Caki2 (cell line): ENCODE data around the gene GYPE. TPM values are rescaled to one million over a fixed set of nuclear protein-coding genes. Genes with fewer than 3 reads are reported as not detected.
"Not testable (repeated sequence)": the region's sequence is repeated elsewhere in the genome, so short reads cannot be mapped to it uniquely, and the experiment has no call there.

Experiments used
- DNase-seq: peaks from one replicate; pipeline ENCODE4 v3.0.0-alpha.2; 2015; ENCODE audit warnings: low read depth
- in situ Hi-C: cut with HindIII; loops from 2 replicates; pipeline ENCODE4 v1.10.0; 2016; ENCODE audit warnings: low sequenced_read_pairs, low pct_unique_long_range_greater_than_20kb, mixed read lengths
- total RNA-seq: library from RNA; depleted of rRNA; stranded (reverse); fragments of >200 nt; shearing (Covaris generic); gene quantifications from 2 replicates; pipeline ENCODE4 v1.2.3, GENCODE V29; 2014; ENCODE audit warnings: low replicate concordance; rRNA removed

Gene GYPE
- not detected in 2 replicates for total RNA-seq

DNA sequence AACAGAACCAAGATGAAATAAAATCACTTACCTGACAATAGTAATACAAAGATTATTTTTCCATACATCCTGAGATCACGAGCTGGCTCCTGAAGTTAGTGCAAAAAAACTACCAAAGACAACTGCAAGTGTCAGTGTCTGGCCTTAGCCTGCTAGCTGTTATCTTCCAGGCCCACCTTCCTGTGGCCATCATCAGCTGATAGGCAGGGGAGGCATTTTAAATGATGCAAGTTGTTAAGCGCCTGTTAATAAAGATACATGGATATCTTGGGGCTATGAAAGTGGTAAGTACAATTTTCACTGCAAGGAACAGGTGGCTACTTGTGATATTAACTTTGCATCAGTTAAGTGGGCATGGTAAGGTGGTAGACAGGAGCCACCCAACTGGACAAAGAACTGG, at the start of gene GYPE:
Gene GYPE (minus strand): TSS at position 120 of the 400 bp plus-strand sequence. CDS start 52 bp downstream, at position 68.
- in situ Hi-C loops, DNase-seq: not testable (repeated sequence)

DNA sequence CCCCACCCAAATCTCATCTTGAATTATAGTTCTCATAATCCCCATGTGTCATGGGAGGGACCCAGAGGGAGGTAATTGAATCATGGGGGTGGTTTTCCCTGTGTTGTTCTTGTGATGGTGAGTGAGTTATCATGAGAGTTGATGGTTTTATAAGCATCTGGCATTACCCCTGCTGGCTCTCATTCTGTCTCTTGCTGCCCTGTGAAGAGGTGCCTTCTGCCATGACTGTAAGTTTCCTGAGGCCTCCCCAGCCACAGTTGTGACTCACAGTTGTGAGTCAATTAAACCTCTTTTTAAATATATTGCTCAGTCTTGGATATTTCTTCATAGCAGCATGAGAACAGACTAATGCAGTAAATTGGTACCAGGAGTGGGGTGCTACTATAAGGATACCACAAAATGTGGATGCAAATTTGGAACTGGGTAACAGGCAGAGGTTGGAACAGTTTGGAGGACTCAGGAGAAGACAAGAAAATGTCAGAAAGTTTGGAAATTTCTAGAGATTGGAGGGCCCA, 46.2 kb upstream of the GYPE start:
- DNase-seq, in situ Hi-C loops: not testable (repeated sequence)

DNA sequence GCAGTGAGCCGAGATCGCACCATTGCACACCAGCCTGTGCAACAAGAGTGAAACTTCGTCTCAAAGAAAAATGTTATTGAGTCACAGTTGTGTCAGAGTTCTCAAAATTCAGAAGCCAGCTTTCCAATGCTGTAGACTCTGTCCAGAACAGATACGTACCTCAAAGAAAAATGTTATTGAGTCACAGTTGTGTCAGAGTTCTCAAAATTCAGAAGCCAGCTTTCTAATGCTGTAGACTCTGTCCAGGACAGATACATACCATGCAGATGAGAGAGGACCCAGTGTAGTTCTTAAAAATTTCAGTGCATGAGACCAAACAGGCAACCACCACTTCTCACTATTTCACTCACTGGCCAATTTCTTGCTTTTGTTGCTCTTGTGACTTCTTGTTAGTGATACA, 45.6 kb upstream of the GYPE start:
- DNase-seq, in situ Hi-C loops: not testable (repeated sequence)

DNA sequence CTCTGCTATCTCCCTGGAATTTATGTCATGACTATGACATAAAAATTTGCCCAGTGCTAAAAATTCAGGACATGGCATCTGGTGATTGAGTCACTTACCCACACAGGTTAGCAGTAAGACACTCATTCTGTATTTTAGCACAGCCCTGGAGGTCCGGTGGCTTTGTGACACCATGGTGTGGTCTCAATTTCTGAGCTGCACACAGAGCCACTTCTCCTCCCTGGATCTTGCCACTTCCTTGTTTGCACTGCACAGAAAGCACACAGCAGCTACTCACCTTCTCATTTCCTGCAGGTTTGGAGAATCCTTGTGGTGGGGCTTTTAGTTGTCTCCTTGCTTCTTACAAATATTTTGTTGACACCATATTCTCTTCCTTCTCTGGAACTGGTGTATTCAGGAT, 44.8 kb upstream of the GYPE start:
- DNase-seq, in situ Hi-C loops: not testable (repeated sequence)

DNA sequence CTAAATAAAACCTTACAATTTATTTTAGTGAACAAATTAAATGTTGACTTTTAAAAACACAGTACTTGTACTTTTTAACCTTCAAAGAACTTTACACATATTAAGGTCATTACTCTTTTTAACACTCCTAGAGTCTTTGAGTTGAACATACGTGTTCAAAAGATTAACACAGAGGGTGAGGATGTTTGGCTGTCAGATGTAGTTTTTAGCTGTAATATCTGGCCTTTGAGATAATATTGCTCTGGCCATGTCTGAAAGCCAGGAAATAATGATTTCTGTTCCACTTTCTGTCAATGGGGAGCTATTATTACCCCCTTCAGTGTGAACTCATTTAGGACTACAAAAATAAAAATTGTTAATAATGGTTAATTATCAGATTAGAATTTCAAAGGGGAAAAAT, 42.1 kb upstream of the GYPE start:
- DNase-seq, in situ Hi-C loops: not testable (repeated sequence)

DNA sequence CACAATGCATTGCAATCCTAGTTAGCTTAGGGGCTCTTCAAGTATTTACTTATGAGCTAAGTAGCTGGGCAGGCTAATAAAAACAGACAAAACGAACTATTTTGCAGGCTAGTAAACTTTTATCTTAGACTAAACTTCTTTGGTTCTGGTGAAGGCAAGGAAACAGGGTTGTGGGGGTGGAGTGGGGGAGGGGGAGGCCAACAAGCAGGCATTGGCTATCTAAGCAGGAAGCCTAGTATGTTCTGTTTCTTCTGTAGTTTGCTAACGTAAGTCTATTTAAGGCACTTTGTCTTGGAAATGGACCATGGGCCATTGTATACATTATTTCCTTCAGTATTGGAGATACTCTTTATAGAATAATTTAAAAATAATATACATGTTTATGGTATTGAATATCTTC, 35.3 kb upstream of the GYPE start:
- DNase-seq, in situ Hi-C loops: not testable (repeated sequence)

DNA sequence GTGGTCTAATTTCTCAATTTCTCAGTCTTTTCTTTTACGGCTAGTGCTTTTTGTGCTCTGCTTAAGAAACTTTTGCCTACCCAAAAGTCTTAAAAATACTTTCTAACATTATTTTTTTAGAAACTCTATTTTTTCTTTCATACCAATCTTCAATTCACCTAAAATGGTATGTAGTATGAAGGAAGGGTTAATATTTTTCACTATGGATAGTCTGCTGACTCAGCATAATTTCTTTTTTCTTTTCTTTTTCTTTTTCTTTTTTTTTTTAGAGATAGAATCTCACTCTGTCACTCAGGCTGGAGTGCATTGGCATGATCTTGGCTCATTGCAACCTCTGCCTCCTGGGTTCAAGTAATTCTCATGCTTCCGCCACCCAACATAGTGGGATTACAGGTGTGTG, 34.2 kb upstream of the GYPE start:
- in situ Hi-C loops: no loop called here
- no peak for DNase-seq

DNA sequence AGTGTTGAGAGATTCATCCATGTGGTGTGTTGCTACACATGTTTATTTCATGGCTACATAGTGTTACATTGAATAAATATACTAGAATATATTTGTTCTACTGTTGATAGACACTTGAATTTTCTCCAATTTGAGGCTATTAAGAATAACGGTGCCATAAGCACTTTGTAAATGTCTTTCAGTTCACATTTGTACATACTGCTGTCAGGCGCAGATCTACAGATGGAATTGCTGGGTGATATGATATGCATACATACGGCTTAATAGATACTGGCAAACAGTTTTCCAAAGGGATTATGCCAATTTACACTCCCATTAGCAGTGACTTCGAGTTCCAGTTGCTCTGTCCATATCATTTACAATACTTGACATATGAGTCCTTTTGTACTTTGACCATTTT, 33.5 kb upstream of the GYPE start:
- DNase-seq, in situ Hi-C loops: not testable (repeated sequence)

DNA sequence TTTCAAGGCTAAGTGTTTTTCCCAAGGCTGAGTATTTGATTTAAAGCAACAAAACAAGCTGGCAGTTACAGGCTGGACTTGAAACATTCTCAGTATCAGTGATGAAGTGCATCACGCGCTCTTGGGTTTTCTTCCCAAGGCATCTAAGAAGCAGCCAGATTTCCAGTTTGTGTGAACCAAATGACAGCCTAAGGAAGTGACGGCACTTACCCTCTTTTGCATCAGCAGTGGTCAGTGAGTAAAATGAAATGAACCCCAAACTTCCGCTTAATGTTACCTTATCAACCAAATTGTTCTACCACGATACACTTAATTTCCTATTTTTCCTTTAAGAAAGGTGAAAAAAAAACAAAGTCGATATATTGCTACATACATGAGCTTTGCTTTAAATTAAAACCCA, 15.8 kb upstream of the GYPE start:
- in situ Hi-C loops: no loop called here
- DNase-seq: no peak

DNA sequence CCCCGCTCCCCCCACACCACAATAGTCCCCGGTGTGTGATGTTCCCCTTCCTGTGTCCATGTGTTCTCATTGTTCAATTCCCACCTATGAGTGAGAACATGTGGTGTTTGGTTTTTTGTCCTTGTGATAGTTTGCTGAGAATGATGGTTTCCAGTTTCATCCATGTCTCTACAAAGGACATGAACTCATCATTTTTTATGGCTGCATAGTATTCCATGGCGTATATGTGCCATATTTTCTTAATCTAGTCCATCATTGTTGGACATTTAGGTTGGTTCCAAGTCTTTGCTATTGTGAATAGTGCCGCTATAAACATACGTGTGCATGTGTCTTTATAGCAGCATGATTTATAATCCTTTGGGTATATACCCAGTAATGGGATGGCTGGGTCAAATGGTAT, 11.1 kb upstream of the GYPE start:
- not testable (repeated sequence) for DNase-seq

DNA sequence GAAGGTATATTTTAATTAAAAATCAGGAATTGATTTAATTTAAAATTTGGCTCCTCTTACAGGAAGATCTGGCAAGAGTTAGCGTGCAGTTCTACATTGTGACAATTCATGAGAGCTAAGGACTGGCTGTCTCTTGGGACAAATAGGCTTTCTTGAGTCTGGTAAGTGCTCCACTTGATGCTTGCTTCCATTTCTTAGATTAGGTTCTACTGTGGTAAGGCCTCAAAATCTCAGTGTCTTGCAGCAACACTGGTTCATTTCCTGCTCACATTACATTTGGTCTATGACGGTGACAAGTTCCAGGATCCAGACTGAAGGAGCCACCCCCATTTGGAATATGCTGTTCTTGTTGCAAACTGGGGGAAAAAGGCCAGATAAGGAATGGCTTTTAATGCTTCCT, 7.1 kb upstream of the GYPE start:
- DNase-seq, in situ Hi-C loops: not testable (repeated sequence)

More for the DNA sequence above, 11.1 kb upstream of the GYPE start:
- in situ Hi-C loops: not testable (repeated sequence)

DNA sequence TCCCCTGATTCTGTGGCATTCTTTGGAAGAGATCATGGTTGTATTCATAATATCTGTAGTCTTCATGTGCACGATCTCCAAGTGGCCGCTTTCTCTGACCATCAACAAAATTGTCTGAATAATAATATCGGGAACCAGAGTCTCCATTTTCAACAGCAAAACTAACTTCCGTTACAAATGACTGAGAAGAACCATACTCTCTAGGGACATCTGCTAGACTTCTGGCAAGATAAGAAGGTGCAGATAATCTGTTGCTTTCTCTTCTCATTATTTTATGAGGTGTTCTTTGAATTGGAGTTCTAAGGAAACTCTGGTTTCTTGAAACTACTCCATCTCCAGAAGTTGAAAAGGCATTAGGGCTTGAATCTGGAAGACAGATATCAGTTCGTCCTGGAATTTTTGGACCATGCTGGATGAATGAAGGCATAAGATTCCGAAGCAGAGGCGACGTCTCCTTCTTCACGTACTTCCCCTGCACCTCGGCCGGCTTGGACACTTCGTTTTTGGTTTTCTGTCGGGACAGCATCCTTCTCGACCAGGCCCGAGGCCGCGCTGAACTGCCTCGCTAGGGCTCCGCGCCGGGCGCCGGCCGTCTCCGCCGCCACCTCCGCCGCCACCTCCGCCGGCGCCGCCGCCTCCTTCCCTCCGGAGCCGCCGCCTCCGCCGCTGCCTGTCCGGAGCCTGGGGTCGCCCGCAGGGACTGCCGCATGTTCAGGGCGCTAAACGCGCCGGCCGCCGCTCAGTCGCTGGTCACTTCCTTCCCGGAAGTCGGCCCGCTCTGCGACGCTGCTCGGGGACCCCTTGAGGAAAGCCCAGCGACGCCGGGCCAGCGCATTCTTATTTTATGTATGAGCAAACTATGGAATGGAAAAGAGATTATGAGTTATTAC, 6.4 kb upstream of the GYPE start:
- in situ Hi-C loops, DNase-seq: not testable (repeated sequence)

DNA sequence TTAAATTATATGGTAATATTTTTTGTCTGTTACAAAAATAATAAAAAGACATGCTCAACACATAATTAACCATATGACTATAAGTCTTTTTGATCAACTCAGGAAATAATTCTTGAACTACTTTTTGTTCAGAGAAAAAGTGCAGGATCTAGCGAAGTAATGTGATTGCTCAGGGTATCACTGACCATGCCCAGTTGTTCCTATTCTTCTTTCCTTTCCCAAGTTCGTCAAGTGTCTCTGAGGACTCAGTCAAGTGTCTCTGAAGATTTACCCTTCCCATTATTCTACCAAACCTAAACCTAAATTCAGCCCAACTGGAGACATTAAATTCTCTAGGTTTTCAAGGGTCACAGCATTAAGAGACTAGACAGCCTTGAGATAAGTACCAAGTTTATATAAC, 5.5 kb upstream of the GYPE start:
- in situ Hi-C loops, DNase-seq: not testable (repeated sequence)

DNA sequence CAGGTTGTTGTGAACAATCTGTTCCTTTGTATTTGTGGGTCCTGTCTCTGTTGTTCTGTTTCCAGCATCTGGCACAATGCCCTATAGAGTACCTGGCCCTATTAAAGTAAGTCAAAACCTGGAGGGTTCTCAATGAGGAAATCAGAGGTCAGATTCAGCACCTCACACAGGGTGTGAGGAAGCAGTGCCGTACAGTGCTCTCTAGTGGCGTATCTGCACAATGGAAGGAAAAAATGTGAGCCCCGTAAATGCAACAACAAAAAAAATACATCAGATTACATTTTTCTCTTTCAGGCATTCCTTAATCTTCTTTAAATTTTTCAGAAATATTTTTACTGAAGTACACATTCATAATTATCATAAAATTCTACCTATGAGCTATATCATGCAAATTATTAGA, 2.5 kb upstream of the GYPE start:
- in situ Hi-C loops, DNase-seq: not testable (repeated sequence)

DNA sequence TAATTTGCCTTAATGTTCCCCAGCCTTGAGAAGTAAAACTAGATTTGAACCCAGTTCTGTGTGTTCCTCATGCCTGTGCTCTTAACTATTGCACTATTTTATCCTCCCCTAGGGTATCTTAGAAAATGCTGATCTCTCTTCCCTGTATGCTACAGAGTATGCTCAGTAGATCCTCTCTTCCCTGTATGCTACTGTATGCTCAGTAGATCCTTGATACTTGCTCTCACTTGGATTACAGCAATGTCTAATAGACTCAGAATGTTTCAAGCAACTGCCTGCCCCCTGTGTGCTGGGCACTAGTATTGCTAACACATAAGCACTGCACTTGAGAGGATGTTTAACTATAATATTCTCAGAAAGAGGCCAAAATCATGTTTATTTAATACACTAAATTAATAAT, 928 bp downstream of the GYPE start:
- in situ Hi-C loops, DNase-seq: not testable (repeated sequence)

DNA sequence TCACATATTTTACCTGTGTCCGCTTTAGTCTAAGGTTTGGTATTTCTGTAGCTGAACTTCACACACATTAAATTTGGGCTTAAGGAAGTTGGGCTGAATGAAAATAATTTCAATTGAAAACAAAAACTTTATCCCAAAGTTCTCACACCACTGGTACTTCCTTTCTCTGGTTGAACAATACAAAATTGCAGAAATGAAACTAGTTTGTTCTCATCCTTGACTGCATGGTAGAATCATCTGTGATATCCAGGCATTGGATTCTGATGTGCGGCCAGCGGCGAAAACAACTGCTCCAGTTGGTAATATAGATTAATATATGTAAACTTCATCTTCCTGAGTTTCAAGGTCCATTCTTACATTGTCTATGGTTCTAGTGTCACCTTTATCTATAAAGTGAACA, 15.0 kb downstream of the GYPE start:
- DNase-seq, in situ Hi-C loops: not testable (repeated sequence)

DNA sequence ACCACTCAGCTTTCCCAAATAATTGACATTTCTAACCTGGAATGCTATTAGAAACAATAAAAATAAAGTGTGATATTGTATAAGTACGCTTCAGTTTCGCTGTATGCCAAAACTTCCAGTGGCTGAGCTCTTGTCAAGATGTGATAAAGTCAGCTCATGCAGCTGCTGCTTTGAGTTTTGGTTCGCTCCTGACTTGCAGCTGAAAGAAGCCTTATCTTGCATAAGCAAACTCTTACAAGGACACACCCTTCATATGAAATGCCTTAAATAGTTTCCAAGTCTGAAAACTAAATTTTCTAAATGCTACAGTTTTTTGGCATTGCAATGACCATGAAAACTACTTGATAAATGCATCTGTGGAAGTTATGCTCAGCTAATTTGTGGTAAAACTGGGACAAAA, 17.2 kb downstream of the GYPE start:
- in situ Hi-C loops, DNase-seq: not testable (repeated sequence)

DNA sequence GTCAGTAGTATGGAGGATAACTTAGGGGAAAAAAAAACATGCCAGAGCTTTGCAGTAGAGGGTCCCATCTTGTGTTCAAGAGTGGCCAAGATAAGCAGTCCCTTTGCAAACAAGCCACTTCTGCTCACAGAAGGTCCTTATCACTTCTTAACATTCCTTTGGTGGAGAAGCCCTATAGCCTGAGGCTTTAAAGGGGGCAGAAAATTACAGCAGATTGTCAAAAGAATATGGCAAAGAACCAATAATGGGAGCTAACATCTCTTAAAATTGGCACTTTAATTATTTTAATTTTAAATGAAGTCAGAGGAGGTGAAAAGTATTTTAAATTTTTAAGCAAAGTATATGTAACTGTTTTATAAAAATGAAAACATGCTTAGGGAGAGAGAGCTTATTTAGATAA, 20.4 kb downstream of the GYPE start:
- DNase-seq, in situ Hi-C loops: not testable (repeated sequence)

DNA sequence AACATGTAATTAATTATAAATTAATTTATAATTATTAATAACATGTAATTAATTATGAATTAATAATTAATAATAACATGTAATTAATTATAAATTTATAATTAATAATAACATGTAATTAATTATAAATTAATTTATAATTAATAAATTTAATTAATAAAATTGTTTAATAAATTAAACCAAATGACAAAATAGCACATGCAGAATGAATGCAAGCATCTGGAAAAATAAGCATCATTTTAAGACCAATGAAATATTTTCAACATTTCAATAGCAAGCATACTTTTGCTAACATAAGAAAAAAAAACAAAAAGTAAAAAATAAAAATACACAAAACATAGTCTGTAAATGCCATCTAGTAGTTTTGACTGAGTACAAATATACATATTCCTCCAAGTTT, 21.8 kb downstream of the GYPE start:
- no peak for DNase-seq
- in situ Hi-C loops: no loop called here
